Kidney (tissue), 14 donors: ENCODE measurements around the gene FAM89B. TPM values are rescaled to one million over a fixed set of nuclear protein-coding genes. Genes with fewer than 3 reads are reported as not detected.

Experiments used
- DNase-seq, 5 donors: peaks; one replicate each; pipeline ENCODE4 v3.0.0-alpha.2; 2013 to 2020
- FAIRE-seq: peaks from 2 replicates; lab custom pipeline; 2012; peaks lifted over from hg19 to GRCh38; lab: Jason Lieb, UNC
- H3K27ac ChIP-seq, 2 donors: one replicate each; pipeline ENCODE4 v1.7.0; 2013; ENCODE audit warnings: low read depth in 2 of 2, low read length in 2 of 2, inconsistent platforms in 1 of 2
- H3K27me3 ChIP-seq: one replicate; pipeline ENCODE4 v1.7.1; 2013; ENCODE audit warnings: low read length, inconsistent platforms; ENCODE audit not compliant: control insufficient read depth, insufficient read depth
- H3K36me3 ChIP-seq, 3 donors: one replicate each; pipeline versions ENCODE4 v1.7.0 to v1.7.1; 2013; ENCODE audit warnings: low read length in 3 of 3, control low read depth in 1 of 3, inconsistent platforms in 1 of 3; ENCODE audit not compliant: insufficient read depth in 3 of 3, control insufficient read depth in 2 of 3
- H3K4me1 ChIP-seq, 3 donors: one replicate each; pipeline versions ENCODE4 v1.7.0 to v1.7.1; 2013; ENCODE audit warnings: low read length in 3 of 3, inconsistent platforms in 1 of 3, low read depth in 1 of 3; ENCODE audit not compliant: control insufficient read depth in 2 of 3, insufficient read depth in 2 of 3
- H3K4me3 ChIP-seq, 3 donors: one replicate each; pipeline versions ENCODE4 v1.7.0 to v1.8.1; 2013; ENCODE audit warnings: low read length in 3 of 3, control low read depth in 1 of 3, inconsistent platforms in 1 of 3
- H3K9ac ChIP-seq, 3 donors: one replicate each; pipeline versions ENCODE4 v1.7.0 to v1.7.1; 2013; ENCODE audit warnings: low read length in 3 of 3, control low read depth in 1 of 3, inconsistent platforms in 1 of 3
- H3K9me3 ChIP-seq, 3 donors: one replicate each; pipeline versions ENCODE4 v1.7.0 to v1.7.1; 2013; ENCODE audit warnings: low read length in 3 of 3, control low read depth in 1 of 3, inconsistent platforms in 1 of 3; ENCODE audit not compliant: control insufficient read depth in 2 of 3, insufficient read depth in 1 of 3
- CTCF ChIP-seq: IDR thresholded peaks from 3 replicates; pipeline ENCODE4 v1.5.1; 2012; ENCODE audit warnings: mild to moderate bottlenecking, moderate library complexity, borderline replicate concordance; ENCODE audit not compliant: insufficient read depth; ENCODE audit errors: extremely low read depth
- intact Hi-C: fragments of 100-400 bp; cut with DNase I; formaldehyde crosslinking; loops from one replicate; pipeline ENCODE4 v1.11.1; 2022
- polyA plus RNA-seq: library from polyadenylated mRNA; stranded (reverse); fragments of 350-450 nt; fragmentation: Illumina TruSeq; extraction: RNeasy Lipid Tissue Mini Kit (QIAGEN cat#74804); gene quantifications from one replicate; pipeline ENCODE4 v1.2.3, GENCODE V29; 2014; ENCODE audit warnings: low read depth, low replicate concordance; ENCODE audit not compliant: insufficient read depth
- total RNA-seq: library from RNA; stranded (reverse); fragmentation: NEBNext Ultra II Directional; extraction: Animal tissue kit (Norgen Biotek cat#: 25700); gene quantifications from one replicate; pipeline ENCODE4 v1.2.1, GENCODE V29; 2021
- donor health status: control.
- donor health status: control.
- donor health status: control.
- donor health status: control.
- donor health status: control.
- donor health status: DM: yes; HTN: yes; CAD: no.
- donor health status: Normal renal cell carcinoma (clear cell type).

Gene FAM89B
- total and polyA plus RNA-seq, 2 donors from 2014 or later, result 33.5 to 36.7 TPM

GRCh38 chr11:65526744-65527143 is 45.6 kb upstream of the FAM89B start:
- no peak overlapping the region for H3K4me3 ChIP-seq
- FAIRE-seq (no peak), DNase-seq (peak in 1 of 5 donors; percentile 69)
- H3K9me3 ChIP-seq, result no peaks in the 10 kb centered on the region
- intact Hi-C loops, result no loop called here
- no peak overlapping the region for H3K9ac ChIP-seq
- peaks cover 5 to 30% (median 13%) of the 10 kb centered on the region in 3 donors for H3K36me3 ChIP-seq
- H3K27me3 ChIP-seq, result no peaks in the 10 kb centered on the region
- no peak for TF ChIP-seq CTCF
- H3K4me1 ChIP-seq, result peaks cover 0 to 24% (median 16%) of the 10 kb centered on the region in 3 donors
- no peak overlapping the region for H3K27ac ChIP-seq

- intact Hi-C loops, result no loop called here
- TF ChIP-seq CTCF, result no peak
- Histone ChIP-seq H3K9ac (no peak overlapping the region), H3K9me3 (no peaks in the 10 kb centered on the region), H3K4me3 (no peak overlapping the region), H3K27me3 (no peaks in the 10 kb centered on the region), H3K4me1 (peaks cover 0 to 20% (median 14%) of the 10 kb centered on the region in 3 donors), H3K27ac (no peak overlapping the region), H3K36me3 (peaks cover 7 to 40% (median 20%) of the 10 kb centered on the region in 3 donors)
- FAIRE-seq, result no peak
- no peak for DNase-seq
Observed at GRCh38 chr11:65528819-65529350, 43.5 kb upstream of the FAM89B start.

GRCh38 chr11:65529475-65530156 is 42.7 kb upstream of the FAM89B start:
- DNase-seq, result no peak
- Histone ChIP-seq H3K9me3 (no peaks in the 10 kb centered on the region), H3K4me3 (no peak overlapping the region), H3K27ac (no peak overlapping the region), H3K36me3 (peaks cover 7 to 40% (median 20%) of the 10 kb centered on the region in 3 donors), H3K27me3 (no peaks in the 10 kb centered on the region), H3K4me1 (peaks cover 0 to 15% (median 8%) of the 10 kb centered on the region in 3 donors), H3K9ac (no peak overlapping the region)
- intact Hi-C loops, result no loop called here
- no peak for FAIRE-seq
- no peak for TF ChIP-seq CTCF
